HG03460 (cell line): ENCODE results near the gene EWSR1.
"Not testable (repeated sequence)": the region's sequence is repeated elsewhere in the genome, so short reads cannot be mapped to it uniquely, and the experiment has no call there.

ENCODE experiments used
- ATAC-seq: cut with Tn5 transposase; IDR thresholded peaks from one replicate; pipeline ENCODE4 v1.9.1; 2021; ENCODE audit not compliant: unreplicated experiment

Gene EWSR1

GRCh38 chr22:29245626-29246385 lies 22.3 kb upstream of the EWSR1 start:
- no peak for ATAC-seq

GRCh38 chr22:29247891-29248290 lies 20.2 kb upstream of the EWSR1 start:
- not testable (repeated sequence) for ATAC-seq

GRCh38 chr22:29251265-29251664 lies 16.8 kb upstream of the EWSR1 start:
- no peak for ATAC-seq

GRCh38 chr22:29251981-29252911 lies 15.8 kb upstream of the EWSR1 start:
- ATAC-seq, result no peak

GRCh38 chr22:29253561-29254285 lies 14.3 kb upstream of the EWSR1 start:
- ATAC-seq, result no peak

- no peak for ATAC-seq
These were observed 13.8 kb upstream of the EWSR1 start for GRCh38 chr22:29254286-29254660.

GRCh38 chr22:29255064-29255621 lies 12.9 kb upstream of the EWSR1 start:
- ATAC-seq, result no peak

GRCh38 chr22:29256606-29257325 lies 11.3 kb upstream of the EWSR1 start:
- no peak for ATAC-seq

GRCh38 chr22:29257751-29258181 lies 10.3 kb upstream of the EWSR1 start:
- ATAC-seq, result no peak

- no peak for ATAC-seq
These were observed 9.4 kb upstream of the EWSR1 start for GRCh38 chr22:29258407-29259252.

- no peak for ATAC-seq
These were observed 8.7 kb upstream of the EWSR1 start for GRCh38 chr22:29259253-29259899.

GRCh38 chr22:29260031-29260560 lies 8.0 kb upstream of the EWSR1 start:
- ATAC-seq, result no peak

GRCh38 chr22:29260601-29261315 lies 7.3 kb upstream of the EWSR1 start:
- no peak for ATAC-seq

- no peak for ATAC-seq
These were observed 4.2 kb upstream of the EWSR1 start for GRCh38 chr22:29263791-29264276.

GRCh38 chr22:29265305-29265704 lies 2.8 kb upstream of the EWSR1 start:
- no peak for ATAC-seq

GRCh38 chr22:29265929-29266328 lies 2.1 kb upstream of the EWSR1 start:
- ATAC-seq, result no peak

GRCh38 chr22:29266564-29267461 lies 1.3 kb upstream of the EWSR1 start:
- ATAC-seq, result no peak
